Gastrocnemius medialis (tissue), 4 donors: Measurements from ENCODE around the gene SC5D.

ENCODE experiments used
- CTCF ChIP-seq, 5 experiments: fragments of 450-650 bp in 3 of 5; fragments of 200-600 bp in 2 of 5; sonication (generic) in 2 of 5; IDR thresholded peaks in 4 of 5; conservative IDR thresholded peaks in 1 of 5; 1 replicate in 4 of 5; 2 replicates in 1 of 5; pipeline ENCODE4 v1.5.1; 2016 to 2019; ENCODE audit warnings: antibody characterized with exemption in 5 of 5, mild to moderate bottlenecking in 3 of 5, moderate library complexity in 3 of 5
- POLR2A ChIP-seq, 2 donors: fragments of 450-650 bp; IDR thresholded peaks; one replicate each; pipeline ENCODE4 v1.6.1; 2017; ENCODE audit warnings: antibody characterized with exemption in 2 of 2, mild to moderate bottlenecking in 2 of 2, moderate library complexity in 2 of 2

GRCh38 chr11:121337078-121337477 lies 44.5 kb downstream of the SC5D start:
- no peak for TF ChIP-seq CTCF (IDR thresholded peaks at IDR 0.05 in 4 of 5, conservative IDR thresholded peaks at IDR 0.05 in 1 of 5)
- no peak for TF ChIP-seq POLR2A (IDR thresholded peaks at IDR 0.05)
